ENCODE data around the gene ALOX12B. TPM values are rescaled to one million over a fixed set of nuclear protein-coding genes. Genes with fewer than 3 reads are reported as not detected.

ALOX12B gene
- total RNA-seq, 1 donor from 2014 or later: not detected

GRCh38 chr17:8126491-8127066 lies 39.1 kb upstream of the ALOX12B start:
- Mint-ChIP-seq H3K9me3 (no peaks in the 10 kb centered on the region), H3K27me3 (ENCODE audit: low read depth) (peaks cover 69% of the 10 kb centered on the region), H3K27ac (peak overlapping the region; percentile 68), H3K4me1 (peaks cover 38% of the 10 kb centered on the region), H3K36me3 (no peaks in the 10 kb centered on the region), H3K4me3 (peak overlapping the region; percentile 81)
- peak in 1 of 2 experiments; percentile 57 for DNase-seq (ENCODE audit: low spot score in 2 of 2, unreplicated experiment in 2 of 2)
- TF ChIP-seq, protein P1, sequence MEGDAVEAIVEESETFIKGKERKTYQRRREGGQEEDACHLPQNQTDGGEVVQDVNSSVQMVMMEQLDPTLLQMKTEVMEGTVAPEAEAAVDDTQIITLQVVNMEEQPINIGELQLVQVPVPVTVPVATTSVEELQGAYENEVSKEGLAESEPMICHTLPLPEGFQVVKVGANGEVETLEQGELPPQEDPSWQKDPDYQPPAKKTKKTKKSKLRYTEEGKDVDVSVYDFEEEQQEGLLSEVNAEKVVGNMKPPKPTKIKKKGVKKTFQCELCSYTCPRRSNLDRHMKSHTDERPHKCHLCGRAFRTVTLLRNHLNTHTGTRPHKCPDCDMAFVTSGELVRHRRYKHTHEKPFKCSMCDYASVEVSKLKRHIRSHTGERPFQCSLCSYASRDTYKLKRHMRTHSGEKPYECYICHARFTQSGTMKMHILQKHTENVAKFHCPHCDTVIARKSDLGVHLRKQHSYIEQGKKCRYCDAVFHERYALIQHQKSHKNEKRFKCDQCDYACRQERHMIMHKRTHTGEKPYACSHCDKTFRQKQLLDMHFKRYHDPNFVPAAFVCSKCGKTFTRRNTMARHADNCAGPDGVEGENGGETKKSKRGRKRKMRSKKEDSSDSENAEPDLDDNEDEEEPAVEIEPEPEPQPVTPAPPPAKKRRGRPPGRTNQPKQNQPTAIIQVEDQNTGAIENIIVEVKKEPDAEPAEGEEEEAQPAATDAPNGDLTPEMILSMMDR (IDR thresholded peaks at IDR 0.05; ENCODE audit: unreplicated experiment): no peak

GRCh38 chr17:8125947-8126490 lies 38.5 kb upstream of the ALOX12B start:
- DNase-seq (ENCODE audit: low spot score in 2 of 2, unreplicated experiment in 2 of 2): peak in 1 of 2 experiments; percentile 55
- Mint-ChIP-seq H3K27ac (peak overlapping the region; percentile 48), H3K36me3 (no peaks in the 10 kb centered on the region), H3K9me3 (no peaks in the 10 kb centered on the region), H3K4me1 (peaks cover 40% of the 10 kb centered on the region), H3K4me3 (peak overlapping the region; percentile 78), H3K27me3 (ENCODE audit: low read depth) (peaks cover 69% of the 10 kb centered on the region)
- TF ChIP-seq, protein P1 (IDR thresholded peaks at IDR 0.05; ENCODE audit: unreplicated experiment): no peak

DNA sequence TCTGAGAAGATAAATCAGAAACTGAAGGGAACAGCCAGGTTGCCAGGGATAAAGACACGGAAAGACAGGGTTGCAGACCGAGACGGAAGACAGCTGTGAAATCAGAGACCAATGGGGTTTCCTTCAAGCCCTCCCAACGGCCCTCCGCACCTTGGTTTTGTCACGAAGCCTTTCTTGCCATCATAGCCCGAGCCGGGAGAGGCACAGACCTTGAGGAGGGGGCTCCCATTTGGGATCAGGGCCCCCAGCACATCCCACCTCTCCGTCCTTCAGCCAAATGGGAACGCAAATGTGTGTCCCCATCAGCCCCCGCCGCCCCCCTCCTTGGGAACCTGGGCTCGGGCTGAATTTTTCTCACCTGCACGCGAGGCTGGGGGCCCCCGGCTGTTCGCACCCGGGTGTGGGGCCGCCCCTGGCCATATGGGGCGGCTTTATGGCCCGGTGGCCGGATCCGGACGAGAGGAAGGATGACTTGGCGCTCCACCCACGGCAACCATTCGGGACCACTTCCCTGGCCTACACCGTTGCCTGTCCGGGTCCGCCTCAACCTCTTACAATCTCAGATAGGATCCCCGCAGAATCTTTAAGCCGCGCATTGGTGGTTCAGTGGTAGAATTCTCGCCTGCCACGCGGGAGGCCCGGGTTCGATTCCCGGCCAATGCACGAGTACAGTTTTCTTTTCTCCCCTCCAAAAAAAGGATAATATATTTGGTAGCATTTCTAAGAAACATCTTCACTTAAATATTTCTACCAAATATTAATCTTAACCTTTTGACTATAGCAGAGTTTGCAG lies 37.8 kb upstream of the ALOX12B start:
- peak; percentile 72 to 97 for DNase-seq (ENCODE audit: low spot score in 2 of 2, unreplicated experiment in 2 of 2)
- Mint-ChIP-seq H3K4me3 (peak overlapping the region; percentile 78), H3K9me3 (no peaks in the 10 kb centered on the region), H3K27me3 (ENCODE audit: low read depth) (peaks cover 74% of the 10 kb centered on the region), H3K27ac (peak overlapping the region; percentile 48), H3K4me1 (peaks cover 46% of the 10 kb centered on the region), H3K36me3 (no peaks in the 10 kb centered on the region)
- TF ChIP-seq, protein P1 (IDR thresholded peaks at IDR 0.05; ENCODE audit: unreplicated experiment): no peak

- DNase-seq (ENCODE audit: low spot score in 2 of 2, unreplicated experiment in 2 of 2): no peak
- H3K36me3 Mint-ChIP-seq: no peaks in the 10 kb centered on the region
- TF ChIP-seq, protein P1 (IDR thresholded peaks at IDR 0.05; ENCODE audit: unreplicated experiment): no peak
- H3K4me3 Mint-ChIP-seq: peak overlapping the region; percentile 78
- H3K27me3 Mint-ChIP-seq (ENCODE audit: low read depth): peaks cover 68% of the 10 kb centered on the region
- peaks cover 48% of the 10 kb centered on the region for H3K4me1 Mint-ChIP-seq
- H3K27ac Mint-ChIP-seq: peak overlapping the region; percentile 44
- H3K9me3 Mint-ChIP-seq: no peaks in the 10 kb centered on the region
Measured at GRCh38 chr17:8124350-8125153, 37.0 kb upstream of the ALOX12B start.

DNA sequence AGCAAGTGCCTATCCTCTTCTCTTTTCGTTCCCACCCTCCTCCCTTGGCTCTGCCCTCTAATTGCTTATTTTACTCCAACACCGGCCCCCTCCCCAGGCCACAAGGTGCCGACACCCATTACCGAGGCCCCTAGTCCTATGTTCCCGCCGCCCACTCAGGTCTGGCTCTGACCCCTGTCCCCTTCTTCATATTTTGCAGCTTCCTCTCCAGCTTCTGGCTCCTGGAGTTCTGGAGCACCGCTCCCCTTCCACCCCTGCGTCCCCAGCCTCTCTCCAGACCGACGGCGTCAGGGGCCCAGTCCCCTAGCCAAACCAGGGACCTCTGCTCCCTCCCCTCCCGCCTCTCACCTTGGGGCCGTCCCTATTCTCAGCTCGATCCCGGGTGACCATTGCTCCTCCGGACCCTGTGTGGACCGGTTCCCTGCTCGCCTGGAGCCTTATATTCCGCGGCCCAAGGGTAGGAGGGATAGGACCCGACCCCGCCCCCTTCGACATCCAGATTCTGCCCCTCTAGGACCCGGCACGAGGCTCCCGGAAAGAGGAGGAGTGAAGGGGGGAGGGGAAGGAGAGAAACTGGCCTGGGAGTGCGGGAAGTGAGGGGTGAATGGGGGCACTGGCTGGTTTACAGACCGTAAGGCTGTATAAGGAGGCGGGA lies 36.3 kb upstream of the ALOX12B start, which contains the start of gene HES7:
TSS of gene HES7 (minus strand) at position 412 of the 655 bp plus-strand sequence. CDS start at position 390, 22 bp downstream.
- Mint-ChIP-seq H3K9me3 (no peaks in the 10 kb centered on the region), H3K27me3 (ENCODE audit: low read depth) (peaks cover 64% of the 10 kb centered on the region), H3K27ac (peak within 1 kb of the TSS; percentile 44), H3K4me1 (peaks cover 48% of the 10 kb centered on the region), H3K4me3 (peak within 1 kb of the TSS; percentile 78), H3K36me3 (no peaks in the 10 kb centered on the region)
- DNase-seq (ENCODE audit: low spot score in 2 of 2, unreplicated experiment in 2 of 2): no peak
- TF ChIP-seq, protein P1 (IDR thresholded peaks at IDR 0.05; ENCODE audit: unreplicated experiment): no peak
